Measurements from ENCODE around the gene AQP5.

AQP5 gene

DNA sequence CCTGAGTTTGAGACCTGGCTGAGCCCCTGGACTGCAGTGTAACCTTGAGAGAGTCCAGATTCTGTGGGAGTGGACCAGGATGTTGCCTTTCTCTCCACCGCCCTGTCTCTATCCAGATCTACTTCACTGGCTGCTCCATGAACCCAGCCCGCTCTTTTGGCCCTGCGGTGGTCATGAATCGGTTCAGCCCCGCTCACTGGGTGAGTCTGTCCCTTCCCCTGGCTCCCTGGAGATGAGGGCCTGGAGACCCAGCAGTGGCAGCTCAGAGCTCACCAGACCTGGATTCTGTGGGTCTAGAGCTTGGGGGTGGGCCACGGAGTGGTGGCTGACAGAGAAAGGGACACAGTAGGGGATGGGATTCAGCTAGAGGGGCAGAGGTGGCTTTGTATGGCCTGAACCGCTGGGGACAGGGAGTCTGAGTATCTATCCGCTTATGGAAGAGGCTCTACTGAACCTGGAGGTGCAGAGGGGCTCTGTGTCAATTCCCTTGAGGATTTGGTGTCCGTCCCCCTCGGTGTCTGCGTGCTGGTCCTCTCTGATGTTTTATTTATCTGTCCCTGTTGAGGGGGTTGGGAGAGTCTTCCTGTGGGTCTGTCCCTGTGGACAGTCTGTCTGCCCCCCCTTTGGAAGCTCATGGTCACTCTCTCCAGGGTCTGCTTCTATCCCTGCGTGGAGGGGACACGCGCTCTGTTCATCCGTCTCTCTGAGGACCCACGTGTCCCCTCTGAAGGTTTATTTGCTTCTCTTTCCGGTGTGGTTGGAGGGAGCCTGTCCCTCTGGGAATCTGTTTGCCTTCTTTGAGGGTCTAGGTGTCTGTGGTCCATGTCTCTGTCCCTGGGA, 2.5 kb downstream of the AQP5 start:
- DNase-seq (ENCODE audit: low read depth in 3 of 3, low spot score in 1 of 3) = no peak

DNA sequence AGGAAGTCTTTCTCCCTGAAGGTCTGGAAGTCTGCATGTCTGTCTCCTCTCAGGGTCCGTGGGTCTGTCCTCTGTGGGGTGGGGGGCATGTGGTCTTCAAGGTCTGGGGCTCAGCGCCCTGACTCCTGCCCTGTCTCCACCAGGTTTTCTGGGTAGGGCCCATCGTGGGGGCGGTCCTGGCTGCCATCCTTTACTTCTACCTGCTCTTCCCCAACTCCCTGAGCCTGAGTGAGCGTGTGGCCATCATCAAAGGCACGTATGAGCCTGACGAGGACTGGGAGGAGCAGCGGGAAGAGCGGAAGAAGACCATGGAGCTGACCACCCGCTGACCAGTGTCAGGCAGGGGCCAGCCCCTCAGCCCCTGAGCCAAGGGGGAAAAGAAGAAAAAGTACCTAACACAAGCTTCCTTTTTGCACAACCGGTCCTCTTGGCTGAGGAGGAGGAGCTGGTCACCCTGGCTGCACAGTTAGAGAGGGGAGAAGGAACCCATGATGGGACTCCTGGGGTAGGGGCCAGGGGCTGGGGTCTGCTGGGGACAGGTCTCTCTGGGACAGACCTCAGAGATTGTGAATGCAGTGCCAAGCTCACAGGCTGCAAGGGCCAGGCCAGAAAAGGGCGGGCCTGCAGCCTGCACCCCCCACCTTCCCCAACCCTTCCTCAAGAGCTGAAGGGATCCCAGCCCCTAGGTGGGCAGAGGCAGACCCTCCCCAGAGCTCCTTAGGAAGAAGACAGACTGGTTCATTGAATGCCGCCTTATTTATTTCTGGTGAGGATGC, 3.4 kb downstream of the AQP5 start:
- DNase-seq (ENCODE audit: low read depth in 3 of 3, low spot score in 1 of 3) = no peak

DNA sequence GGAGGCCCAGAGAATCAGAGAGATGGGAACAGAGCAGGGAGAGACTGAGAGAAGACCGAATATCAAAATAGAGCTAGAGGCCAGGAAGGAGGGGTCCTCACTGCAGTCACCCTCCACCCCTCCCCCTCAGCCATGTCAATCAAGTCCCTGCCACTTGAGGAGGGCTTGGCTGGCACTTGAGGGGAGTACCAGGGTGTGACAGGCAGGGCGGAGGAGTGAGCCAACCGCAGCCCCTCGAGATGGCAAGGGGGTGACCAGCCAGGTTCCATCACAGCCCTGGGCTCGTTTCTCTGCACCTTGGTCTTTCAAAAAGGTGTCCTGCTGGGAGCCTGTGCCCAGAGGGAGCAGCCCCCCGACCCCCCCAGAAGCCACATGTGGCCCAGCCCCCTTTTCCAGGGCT, 4.2 kb downstream of the AQP5 start:
- no peak for DNase-seq (ENCODE audit: low read depth in 3 of 3, low spot score in 1 of 3)

DNA sequence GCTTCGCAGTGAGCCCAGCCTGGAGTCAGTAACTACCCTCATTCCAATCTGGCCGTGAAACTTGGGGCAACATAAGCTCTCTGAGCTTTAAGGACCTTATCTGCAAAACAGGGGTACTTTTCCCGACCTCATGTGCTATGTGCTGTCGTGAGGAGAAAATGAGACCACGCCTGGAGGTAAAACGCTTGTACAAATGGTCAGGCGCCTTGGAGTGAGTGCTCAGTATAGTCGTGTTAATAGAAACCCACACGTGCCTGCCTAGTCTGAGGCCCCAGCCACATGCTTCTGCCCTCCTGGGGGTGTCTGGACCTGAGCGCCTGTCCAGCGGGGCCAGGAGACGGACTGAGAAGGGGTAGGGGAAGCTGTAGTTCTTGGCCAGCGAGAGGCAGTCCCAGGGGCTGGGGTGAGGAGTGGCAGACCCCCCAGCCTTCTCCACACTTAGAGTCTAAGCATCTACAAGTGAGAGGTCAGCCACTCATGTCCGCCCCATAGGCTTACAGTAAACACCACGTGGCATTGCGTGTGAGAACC, 4.9 kb downstream of the AQP5 start:
- DNase-seq (ENCODE audit: low read depth in 3 of 3, low spot score in 1 of 3) = no peak

DNA sequence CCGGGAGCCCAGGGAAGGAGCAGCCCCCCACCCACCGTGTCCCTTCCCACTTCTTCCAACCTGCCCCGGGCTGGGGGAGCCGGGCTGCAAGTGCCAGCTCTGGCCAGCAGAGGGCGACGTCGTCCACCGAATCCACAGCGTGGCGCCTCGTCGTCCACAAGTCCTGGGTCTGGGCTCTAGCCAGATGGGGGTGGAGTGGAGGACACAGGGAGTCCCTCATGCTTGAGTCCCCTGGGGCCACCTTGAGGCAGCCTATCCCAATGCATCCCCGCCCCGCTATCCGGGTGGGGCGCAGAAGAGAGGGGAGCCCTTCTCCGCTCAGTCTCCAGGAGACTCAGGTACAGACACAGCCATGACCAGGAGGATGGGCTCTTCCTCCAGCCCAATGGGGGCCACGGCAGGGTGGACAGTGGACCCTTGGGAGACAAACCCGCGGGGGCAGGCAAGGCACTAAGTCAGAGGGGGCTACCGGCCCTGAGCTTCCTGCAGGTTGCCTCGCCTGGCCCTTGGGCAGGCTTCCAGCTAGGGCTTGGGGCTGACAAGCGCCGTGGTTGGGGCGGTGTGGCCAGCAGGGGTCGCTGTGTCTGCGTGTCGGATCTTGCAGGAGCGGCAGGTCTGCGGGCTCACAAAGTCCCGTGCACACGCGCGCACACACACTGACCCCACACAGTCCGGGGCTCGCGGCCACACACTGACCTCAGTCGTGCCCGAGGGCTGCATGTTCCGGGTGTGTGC, 5.5 kb downstream of the AQP5 start:
- peak; percentile 81 to 95 (median 84) for DNase-seq (ENCODE audit: low read depth in 3 of 3, low spot score in 1 of 3)

DNA sequence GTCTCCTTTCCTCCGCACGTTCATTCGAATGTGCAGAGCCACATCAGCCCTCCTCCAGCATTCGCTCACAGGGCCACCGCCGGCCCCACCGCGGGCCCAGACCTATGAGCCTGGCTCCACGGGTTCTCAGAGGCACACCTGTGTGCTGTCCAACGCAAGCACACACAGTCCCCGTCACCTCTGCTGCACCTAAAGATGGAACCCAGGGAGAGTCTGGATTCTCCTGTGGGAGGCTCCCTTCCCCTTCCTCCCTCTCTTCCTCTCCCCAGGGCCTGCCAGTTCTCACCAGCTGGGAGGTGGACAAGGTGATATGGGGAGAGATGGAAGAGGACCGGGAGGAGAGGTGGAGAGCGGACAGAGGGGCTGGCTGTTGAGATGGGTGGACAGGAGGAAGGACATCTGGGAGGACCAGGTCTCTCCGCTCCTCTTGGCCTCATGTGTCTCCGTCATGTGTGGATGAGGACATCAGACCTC, 6.1 kb downstream of the AQP5 start:
- DNase-seq (ENCODE audit: low read depth in 3 of 3, low spot score in 1 of 3) = no peak

DNA sequence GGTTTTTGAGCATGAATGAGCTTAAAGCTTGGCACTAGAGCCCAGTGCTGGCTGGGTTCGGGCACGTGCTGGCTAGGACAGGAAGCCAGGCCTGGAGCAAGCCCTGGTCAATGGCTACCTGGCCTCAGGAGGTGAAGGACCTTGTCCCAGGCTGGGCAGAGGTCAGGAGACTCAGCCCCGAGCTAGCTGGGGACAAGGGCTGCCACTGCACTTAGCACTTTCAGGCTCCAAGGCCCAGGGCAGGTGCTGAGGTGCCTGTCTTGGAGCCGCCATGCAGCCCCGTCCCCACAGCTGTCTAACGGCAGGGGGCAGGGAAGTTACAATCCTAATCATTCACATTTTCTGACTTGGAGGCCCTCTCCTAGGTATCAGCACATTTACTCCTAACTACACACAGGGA, 6.8 kb downstream of the AQP5 start:
- no peak for DNase-seq (ENCODE audit: low read depth in 3 of 3, low spot score in 1 of 3)

DNA sequence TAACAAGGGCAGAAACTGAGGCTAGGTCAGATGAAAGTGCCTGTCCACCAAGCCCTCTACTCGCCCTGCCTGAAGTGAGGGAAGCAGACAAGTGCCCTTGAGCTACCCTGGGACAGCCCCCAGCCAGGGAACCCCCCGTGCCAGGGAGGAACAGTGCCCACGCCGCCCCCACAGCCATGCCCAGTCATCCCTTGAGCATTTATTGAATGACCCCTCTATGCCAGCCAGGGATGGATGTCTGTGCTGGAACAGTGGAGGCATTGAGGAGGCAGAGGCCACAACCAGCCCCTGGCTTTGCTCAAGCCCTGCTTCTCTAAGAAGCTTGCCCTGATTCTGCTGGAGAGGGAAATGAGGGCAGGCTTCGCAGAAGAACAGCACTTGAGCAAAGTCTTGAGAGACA, 7.4 kb downstream of the AQP5 start:
- no peak for DNase-seq (ENCODE audit: low read depth in 3 of 3, low spot score in 1 of 3)

DNA sequence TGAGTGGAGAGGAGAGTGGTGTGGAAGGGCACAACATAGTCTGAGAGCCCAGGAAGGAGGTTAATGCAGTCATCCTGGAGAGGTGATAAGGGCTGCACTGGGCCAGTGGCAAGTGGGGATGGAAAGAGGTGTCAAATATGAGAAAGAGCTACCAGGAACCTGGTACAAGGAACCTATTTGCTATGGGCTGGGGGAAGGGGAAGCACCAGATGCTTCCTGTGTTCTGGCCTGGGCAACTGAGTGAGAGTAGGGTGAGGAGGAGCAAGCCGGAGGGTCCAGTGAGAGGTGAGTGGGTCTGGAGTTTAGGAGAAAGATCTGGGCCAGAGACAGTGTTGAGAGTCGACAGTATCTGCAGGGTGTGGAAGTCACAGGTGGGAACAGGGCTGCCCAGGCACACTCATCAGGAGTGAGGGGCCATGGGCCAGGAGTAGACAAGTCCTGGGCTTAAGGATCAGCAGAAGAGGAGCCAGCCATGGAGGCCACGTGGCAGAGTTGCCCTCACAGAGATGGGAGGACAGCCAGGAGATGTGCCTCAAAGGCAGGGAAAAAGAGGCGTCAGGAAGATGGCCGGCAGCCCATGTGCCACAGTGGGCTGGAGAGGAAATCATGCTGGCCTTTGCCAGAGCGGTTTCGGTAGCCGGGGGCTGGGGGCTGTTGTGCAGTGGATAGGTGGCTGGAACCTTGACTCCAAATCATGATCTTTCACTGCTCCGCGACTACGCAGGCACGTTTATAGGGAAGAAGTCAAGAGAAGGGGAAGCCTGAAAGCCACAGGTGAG, 8.2 kb downstream of the AQP5 start:
- no peak for DNase-seq (ENCODE audit: low read depth in 3 of 3, low spot score in 1 of 3)

DNA sequence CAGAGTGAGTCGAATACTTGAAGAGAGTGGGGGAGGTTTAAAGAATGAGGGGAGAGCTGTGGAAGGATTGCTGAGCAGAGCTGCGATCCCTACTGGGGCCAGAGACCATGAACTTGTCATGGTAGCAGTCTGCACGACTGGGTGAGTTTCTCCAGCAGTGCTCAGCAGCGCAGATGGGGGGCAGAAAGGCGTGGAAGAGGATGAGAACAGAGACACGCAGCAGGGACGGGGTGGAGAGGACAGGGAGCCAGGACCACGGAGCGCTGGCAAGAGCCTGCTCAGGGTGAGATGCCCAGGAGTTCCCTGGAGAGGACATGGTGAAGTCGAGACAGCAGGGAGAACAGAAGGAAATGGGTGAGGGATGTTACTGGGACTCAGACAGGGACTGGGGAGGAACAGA, 9.0 kb downstream of the AQP5 start:
- DNase-seq (ENCODE audit: low read depth in 3 of 3, low spot score in 1 of 3) = no peak

DNA sequence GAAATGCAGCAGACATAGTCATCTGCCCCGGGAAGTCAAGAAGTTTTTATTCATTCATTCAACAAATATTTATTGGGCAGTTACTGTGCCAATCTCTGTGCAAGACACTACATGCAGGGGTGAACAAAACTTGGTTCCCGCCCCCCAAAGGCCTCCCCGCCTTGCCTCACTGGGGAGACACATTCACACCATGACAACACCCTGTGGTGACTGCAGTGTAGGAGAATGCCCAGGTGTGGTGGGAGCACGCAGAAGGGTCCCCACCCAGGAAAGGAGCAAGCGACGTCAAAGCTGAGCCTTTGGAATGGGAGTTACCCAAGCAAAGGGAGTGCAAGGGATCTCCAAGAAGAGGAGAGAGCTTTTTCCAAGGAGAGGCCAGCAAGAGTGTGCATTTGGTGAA, 9.5 kb downstream of the AQP5 start:
- DNase-seq (ENCODE audit: low read depth in 3 of 3, low spot score in 1 of 3) = no peak

DNA sequence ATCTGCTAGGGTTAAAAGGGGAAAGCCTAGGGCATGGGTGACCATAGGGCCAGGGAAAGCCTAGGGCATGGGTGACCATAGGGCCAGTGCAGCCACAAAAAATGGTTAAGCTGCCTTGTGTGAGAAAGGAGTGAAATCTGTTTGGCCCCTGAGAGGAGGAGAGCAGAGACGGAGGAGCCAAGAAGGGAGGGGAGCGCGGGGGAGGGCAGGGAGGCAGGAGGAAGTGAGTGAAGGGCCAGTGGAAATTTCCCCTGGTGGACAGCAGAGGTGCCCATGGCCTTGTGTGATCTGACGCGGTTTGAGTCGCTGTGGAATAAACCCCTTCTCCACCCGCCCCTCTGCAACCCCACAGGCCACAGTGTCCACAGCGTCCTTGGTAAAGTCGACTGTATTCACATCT, 10.5 kb downstream of the AQP5 start:
- DNase-seq (ENCODE audit: low read depth in 3 of 3, low spot score in 1 of 3) = no peak

DNA sequence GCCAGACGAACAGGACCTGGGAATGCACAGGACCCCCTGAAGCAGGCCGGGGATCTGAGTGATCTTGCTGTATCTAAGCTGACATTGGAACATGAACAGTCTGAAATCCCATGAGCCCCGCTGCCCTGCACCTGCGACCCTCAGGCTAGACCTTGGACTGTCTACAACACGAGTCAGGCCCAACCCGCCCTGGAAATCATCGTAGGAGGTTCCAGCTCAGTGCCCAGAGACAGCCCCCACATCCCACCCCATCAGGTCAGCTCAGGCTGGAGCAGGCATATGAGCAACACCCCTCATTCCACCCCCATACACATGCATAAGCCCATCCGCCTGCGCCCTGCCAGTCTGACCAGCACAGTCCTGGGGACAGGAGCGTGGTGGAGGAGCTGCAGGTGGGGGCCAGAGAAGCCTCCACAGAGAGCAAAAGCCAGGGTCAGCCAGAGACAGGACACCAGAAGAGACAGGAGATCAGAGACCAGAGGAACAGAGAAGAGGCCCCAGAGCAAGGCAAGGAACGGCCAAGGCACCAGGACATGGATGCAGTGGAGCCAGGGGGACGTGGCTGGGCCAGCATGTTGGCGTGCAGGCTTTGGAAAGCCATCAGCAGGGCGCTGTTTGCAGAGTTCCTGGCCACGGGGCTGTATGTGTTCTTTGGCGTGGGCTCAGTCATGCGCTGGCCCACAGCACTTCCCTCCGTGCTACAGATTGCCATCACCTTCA, 11.1 kb downstream of the AQP5 start, which contains the start of gene AQP6:
Gene AQP6, plus strand, starts transcription at position 307 of the 720 bp plus-strand sequence. Its CDS starts 227 bp downstream, at position 534.
- DNase-seq (ENCODE audit: low read depth in 3 of 3, low spot score in 1 of 3) = no peak

DNA sequence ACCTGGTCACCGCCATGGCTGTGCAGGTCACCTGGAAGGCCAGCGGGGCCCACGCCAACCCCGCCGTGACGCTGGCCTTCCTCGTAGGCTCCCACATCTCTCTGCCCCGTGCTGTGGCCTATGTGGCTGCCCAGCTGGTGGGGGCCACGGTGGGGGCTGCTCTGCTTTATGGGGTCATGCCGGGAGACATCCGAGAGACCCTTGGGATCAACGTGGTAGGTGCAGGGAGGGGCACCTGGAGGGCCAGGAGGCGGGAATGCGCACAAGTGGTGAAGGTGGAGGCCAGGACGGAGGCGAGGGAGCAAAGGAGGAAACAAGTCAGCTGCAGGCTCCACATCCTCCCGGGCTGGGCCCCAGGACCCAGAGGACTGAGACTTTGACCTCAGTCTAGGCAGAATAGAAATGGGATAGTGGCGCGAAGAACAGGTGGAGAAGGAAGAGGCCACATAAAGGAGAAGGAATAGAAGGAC, 11.7 kb downstream of the AQP5 start:
- no peak for DNase-seq (ENCODE audit: low read depth in 3 of 3, low spot score in 1 of 3)

DNA sequence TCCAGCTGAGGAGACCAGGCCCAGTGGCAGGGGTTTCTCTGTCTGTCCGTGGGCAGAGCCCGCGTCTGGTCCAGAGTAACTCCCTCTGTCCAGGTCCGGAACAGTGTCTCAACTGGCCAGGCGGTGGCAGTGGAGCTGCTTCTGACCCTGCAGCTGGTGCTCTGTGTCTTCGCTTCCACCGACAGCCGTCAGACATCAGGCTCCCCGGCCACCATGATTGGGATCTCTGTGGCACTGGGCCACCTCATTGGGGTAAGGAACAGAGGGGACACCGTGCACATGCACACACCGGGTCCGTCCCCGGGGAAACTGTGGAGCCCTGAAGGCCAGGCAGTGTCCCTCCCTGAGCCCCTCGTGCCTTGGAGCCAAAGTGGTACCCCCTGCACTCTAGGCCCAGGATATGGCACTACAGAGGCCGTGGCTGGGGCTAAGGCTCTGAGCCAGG, 12.6 kb downstream of the AQP5 start:
- no peak for DNase-seq (ENCODE audit: low read depth in 3 of 3, low spot score in 1 of 3)

DNA sequence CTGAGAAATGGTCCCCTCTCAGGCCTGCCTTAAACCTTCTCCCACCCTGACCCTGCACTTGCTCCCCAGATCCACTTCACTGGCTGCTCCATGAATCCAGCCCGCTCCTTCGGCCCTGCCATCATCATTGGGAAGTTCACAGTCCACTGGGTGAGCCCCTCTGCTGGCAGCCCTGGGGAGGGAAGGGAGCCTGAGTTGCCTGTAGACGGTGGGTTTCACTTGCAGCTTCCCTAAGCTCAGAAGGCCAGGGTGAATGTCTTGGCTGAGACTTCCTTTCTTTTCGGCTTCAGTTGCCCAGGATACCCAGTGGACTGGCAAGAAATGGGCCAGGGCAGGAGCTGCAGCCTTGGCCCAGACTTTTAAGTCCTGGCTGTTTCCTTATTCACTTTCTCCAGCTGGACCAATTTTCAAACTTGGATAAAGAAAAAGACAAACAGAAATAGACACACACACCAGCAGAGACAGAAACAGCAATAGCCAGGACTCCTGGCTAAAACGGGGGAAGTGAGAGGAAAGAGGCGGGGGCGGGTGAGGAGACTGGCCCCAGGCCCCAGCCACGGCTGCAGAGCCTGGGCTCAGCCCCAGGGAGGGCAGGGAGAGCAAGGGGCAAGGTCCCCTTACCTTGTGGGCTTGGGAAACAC, 13.1 kb downstream of the AQP5 start:
- DNase-seq (ENCODE audit: low read depth in 3 of 3, low spot score in 1 of 3) = no peak

DNA sequence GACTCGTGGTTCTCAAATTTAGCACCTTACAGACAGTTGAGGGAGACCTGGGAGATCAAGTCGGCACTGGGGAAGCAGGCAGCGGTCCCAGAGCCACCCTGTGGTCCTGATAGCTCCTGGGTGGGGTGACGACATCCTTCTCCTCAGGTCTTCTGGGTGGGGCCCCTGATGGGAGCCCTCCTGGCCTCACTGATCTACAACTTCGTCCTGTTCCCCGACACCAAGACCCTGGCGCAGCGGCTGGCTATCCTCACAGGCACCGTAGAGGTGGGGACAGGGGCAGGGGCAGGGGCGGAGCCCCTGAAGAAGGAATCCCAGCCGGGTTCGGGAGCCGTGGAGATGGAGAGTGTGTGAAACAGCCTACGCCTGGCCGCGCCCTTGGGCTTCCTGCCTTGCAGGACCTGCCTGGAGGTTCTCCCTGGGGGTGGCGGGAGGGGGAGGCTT, 13.7 kb downstream of the AQP5 start:
- no peak for DNase-seq (ENCODE audit: low read depth in 3 of 3, low spot score in 1 of 3)

DNA sequence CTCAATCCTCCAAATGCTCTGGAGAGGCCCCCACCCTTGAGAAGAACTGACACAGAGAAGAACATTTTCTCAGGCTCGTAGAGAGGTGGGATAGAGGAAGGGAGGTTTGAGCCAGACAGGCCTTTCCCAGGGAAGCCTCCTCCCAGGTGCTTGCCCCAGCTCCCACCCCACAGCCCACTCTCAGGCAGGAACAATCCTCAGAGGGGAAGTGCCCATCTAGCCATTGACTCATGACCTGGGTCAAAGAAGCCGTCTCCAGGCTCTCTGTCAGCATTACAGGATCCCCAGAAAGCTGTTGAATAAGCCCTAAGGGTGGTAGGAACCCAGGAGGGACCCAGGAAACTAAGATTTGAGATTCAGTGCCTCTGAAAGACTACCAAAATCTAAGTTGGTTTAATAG, 14.9 kb downstream of the AQP5 start:
- DNase-seq (ENCODE audit: low read depth in 3 of 3, low spot score in 1 of 3) = no peak

DNA sequence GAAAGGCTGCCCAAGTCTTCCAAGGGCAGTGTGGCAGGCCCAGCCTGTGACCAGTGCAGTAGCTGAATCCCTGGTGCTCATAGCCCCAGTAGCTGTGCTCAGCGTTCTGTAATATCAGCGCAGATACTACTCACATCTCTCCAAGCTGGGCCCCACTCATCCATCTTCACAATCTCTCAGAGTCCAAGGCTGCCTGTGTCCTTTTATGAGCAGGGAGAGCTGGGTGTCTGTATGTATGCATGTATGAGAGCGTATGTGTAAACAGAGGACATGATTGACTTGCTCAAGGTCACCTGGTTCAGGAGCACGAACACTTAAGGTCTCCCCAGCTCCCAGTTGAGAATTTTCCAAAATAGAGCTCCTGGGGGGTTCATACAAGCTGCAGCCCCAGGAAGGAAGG, 16.5 kb downstream of the AQP5 start:
- DNase-seq (ENCODE audit: low read depth in 3 of 3, low spot score in 1 of 3) = no peak

All from stimulated activated CD4-positive, alpha-beta T cell treated with anti-CD3 and anti-CD28 coated beads, TNF-alpha, amount 100 ng/mL, for 1 hour (primary cell).